ENCODE results near the gene ARRDC3. TPM values are rescaled to one million over a fixed set of nuclear protein-coding genes. Genes with fewer than 3 reads are reported as not detected.
A peak's percentile ranks its signal among the peaks of the same experiment; 100 is the strongest.

The ARRDC3 gene, protein sequence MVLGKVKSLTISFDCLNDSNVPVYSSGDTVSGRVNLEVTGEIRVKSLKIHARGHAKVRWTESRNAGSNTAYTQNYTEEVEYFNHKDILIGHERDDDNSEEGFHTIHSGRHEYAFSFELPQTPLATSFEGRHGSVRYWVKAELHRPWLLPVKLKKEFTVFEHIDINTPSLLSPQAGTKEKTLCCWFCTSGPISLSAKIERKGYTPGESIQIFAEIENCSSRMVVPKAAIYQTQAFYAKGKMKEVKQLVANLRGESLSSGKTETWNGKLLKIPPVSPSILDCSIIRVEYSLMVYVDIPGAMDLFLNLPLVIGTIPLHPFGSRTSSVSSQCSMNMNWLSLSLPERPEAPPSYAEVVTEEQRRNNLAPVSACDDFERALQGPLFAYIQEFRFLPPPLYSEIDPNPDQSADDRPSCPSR
- total RNA-seq: 114 and 134 TPM in 2 replicates
- 53.7 and 58.0 TPM in 2 replicates for polyA plus RNA-seq

DNA sequence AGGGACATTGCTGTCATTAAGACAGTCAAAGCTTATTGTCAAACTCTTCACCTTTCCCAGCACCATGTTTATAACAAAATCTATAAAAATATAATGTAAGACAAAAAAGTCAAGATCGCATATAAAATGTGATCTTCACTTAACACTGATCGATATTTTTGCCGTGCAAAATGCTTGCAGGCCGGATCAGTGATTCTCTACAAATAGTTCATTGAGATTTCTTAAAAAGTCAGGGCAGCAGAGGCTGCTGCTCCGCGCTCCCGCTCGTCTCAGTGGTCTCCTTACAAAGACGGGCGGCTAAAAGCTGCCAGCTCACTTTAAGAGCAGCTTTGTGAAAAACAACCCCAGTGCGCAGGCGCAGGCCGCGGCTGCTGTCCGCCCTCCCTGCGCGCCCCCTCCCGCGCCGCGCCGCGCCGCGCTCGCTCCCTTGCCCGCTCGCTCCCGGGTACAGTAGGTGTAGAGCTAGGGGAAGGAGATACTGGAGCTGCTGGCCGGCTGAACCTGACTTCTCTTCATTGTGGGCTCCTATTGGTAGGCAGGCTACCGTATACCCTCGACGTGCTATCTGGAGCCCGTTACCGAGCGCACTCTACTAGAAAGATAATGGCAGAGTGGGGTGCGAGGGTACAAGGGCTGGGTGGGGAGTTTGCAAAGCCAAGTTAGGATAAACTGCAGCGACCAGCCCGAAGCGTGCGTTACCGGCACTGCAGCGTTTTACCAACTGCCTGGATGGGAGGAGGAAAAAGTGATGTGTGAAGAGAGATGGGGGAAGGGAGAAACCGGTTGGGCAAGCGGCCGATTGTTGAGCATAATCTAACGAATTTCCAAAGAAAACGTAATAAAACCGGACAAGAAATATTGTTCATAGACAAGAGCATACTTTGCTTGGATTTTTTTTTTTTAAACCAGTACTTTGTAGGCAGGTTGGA, at the start of gene ARRDC3:
Gene ARRDC3, minus strand, starts transcription at position 291 of the 929 bp plus-strand sequence. Its CDS starts 225 bp downstream, at position 66.
- Histone ChIP-seq H3K27me3 (no peaks in the 10 kb centered on the region), H3K9me2 (replicated peaks; ENCODE audit: insufficient read depth) (no peaks in the 10 kb centered on the region), H3K4me2 (peak within 1 kb of the TSS; percentile 78), H4K20me1 (ENCODE audit: insufficient read depth, poor library complexity, severe bottlenecking) (no peaks in the 10 kb centered on the region), H3K4me1 (ENCODE audit: insufficient read depth) (no peaks in the 10 kb centered on the region), H3K4me3 (peak within 1 kb of the TSS; percentile 44), H3K36me3 (replicated peaks; ENCODE audit: insufficient read depth, low read depth) (no peaks in the 10 kb centered on the region), H3K9me3 (ENCODE audit: low read depth) (no peaks in the 10 kb centered on the region), H3K27ac (peak within 1 kb of the TSS; percentile 100), H3K79me2 (peaks cover 31% of the 10 kb centered on the region), H2AFZ (peak within 1 kb of the TSS; percentile 26)
- TF ChIP-seq, protein P1, sequence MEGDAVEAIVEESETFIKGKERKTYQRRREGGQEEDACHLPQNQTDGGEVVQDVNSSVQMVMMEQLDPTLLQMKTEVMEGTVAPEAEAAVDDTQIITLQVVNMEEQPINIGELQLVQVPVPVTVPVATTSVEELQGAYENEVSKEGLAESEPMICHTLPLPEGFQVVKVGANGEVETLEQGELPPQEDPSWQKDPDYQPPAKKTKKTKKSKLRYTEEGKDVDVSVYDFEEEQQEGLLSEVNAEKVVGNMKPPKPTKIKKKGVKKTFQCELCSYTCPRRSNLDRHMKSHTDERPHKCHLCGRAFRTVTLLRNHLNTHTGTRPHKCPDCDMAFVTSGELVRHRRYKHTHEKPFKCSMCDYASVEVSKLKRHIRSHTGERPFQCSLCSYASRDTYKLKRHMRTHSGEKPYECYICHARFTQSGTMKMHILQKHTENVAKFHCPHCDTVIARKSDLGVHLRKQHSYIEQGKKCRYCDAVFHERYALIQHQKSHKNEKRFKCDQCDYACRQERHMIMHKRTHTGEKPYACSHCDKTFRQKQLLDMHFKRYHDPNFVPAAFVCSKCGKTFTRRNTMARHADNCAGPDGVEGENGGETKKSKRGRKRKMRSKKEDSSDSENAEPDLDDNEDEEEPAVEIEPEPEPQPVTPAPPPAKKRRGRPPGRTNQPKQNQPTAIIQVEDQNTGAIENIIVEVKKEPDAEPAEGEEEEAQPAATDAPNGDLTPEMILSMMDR (IDR thresholded peaks at IDR 0.05; ENCODE audit: poor library complexity): no peak
- TF ChIP-seq EZH2 (IDR thresholded peaks at IDR 0.05; ENCODE audit: borderline replicate concordance): no peak
- no peak for TF ChIP-seq EZH2phosphoT487 (IDR thresholded peaks at IDR 0.05; ENCODE audit: low read depth, severe bottlenecking, unreplicated experiment)
- WGBS (ENCODE audit: low lambda C conversion rate, missing lambda C conversion rate): under 1% methylated on average over 46 of the region's 49 CpGs
- DNase-seq (ENCODE audit: low spot score): peak; percentile 99

DNA sequence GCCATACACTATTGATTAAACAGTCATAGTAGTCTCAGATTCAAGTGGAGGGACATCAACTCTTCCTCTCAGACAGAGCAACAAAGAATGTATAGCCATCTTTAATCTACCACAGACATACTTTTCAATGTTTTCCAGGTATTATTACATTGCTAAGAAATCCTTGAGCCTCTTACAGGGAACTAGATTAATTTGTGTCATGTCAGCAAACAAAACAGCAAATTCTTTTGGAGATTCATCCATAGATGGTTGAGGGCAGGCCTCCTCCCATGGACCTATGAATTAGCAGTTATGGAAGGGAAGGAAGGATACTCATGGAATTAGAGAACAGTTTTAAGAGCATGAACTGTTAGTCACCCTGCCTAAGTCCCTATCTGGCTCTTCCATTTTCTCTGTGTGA, 47.8 kb upstream of the ARRDC3 start:
- no peaks in the 10 kb centered on the region for H3K9me3 ChIP-seq (ENCODE audit: low read depth)
- no peak overlapping the region for H3K27ac ChIP-seq
- H3K36me3 ChIP-seq (replicated peaks; ENCODE audit: insufficient read depth, low read depth): no peaks in the 10 kb centered on the region
- H3K27me3 ChIP-seq: no peaks in the 10 kb centered on the region
- H3K4me3 ChIP-seq: no peak overlapping the region
- DNase-seq (ENCODE audit: low spot score): no peak
- no peaks in the 10 kb centered on the region for H4K20me1 ChIP-seq (ENCODE audit: insufficient read depth, poor library complexity, severe bottlenecking)
- H3K79me2 ChIP-seq: no peaks in the 10 kb centered on the region
- no peak overlapping the region for H2AFZ ChIP-seq
- TF ChIP-seq EZH2phosphoT487 (IDR thresholded peaks at IDR 0.05; ENCODE audit: low read depth, severe bottlenecking, unreplicated experiment) (no peak), EZH2 (IDR thresholded peaks at IDR 0.05; ENCODE audit: borderline replicate concordance) (no peak)
- TF ChIP-seq, protein P1 (IDR thresholded peaks at IDR 0.05; ENCODE audit: poor library complexity): no peak
- no peaks in the 10 kb centered on the region for H3K4me1 ChIP-seq (ENCODE audit: insufficient read depth)
- H3K9me2 ChIP-seq (replicated peaks; ENCODE audit: insufficient read depth): no peaks in the 10 kb centered on the region
- H3K4me2 ChIP-seq: no peak overlapping the region

DNA sequence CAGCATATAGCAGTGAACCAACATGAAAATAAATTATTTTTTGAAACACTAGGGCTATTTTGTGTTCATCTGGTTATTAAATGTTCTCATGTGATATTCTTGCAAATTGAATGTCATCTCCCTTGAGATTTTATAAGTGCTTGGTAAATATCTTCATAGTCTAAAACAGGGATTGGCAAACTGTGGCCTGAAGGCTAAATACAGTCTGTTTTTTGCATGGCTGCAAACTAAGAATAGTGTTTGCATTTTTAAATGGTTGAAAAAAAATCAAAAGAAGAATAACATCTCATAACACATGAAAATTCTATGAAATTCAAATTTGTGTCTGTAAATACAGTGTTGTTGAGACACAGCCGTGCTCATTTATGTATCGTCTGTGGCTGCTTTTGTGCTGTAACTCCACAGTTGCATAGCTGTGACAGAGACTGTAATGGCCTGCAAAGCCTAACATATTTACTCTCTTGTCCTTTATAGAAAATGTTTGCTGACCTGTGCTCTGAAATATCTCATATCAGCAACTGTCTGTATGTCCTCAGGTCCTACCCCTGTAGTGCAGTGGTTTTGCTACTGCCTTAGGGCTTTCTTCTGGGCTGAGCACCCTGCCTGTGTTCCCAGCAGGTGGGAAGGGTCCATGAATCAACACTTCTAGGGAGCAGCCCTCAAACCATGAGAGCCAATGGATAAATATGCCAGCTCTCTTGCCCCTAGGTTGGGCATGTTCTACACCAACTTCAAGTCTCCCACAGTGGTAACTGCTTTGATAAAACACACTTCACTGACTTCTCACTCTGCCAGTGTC, 41.7 kb upstream of the ARRDC3 start:
- TF ChIP-seq EZH2 (IDR thresholded peaks at IDR 0.05; ENCODE audit: borderline replicate concordance) (no peak), EZH2phosphoT487 (IDR thresholded peaks at IDR 0.05; ENCODE audit: low read depth, severe bottlenecking, unreplicated experiment) (no peak)
- Histone ChIP-seq H3K4me1 (ENCODE audit: insufficient read depth) (no peaks in the 10 kb centered on the region), H4K20me1 (ENCODE audit: insufficient read depth, poor library complexity, severe bottlenecking) (no peaks in the 10 kb centered on the region), H3K36me3 (replicated peaks; ENCODE audit: insufficient read depth, low read depth) (no peaks in the 10 kb centered on the region), H2AFZ (no peak overlapping the region), H3K27ac (no peak overlapping the region), H3K4me2 (no peak overlapping the region), H3K9me3 (ENCODE audit: low read depth) (no peaks in the 10 kb centered on the region), H3K9me2 (replicated peaks; ENCODE audit: insufficient read depth) (no peaks in the 10 kb centered on the region), H3K4me3 (no peak overlapping the region), H3K79me2 (no peaks in the 10 kb centered on the region), H3K27me3 (no peaks in the 10 kb centered on the region)
- no peak for DNase-seq (ENCODE audit: low spot score)
- 88% methylated on average over 2 of the region's 2 CpGs for WGBS (ENCODE audit: low lambda C conversion rate, missing lambda C conversion rate)
